SK-N-SH (cell line): ENCODE data around the gene AIFM3. TPM values are rescaled to one million over a fixed set of nuclear protein-coding genes. Genes with fewer than 3 reads are reported as not detected.

Experiments
- CTCF ChIA-PET: fragments of 300-600, 350-600 bp; formaldehyde crosslinking; extraction: SDS; loops from one replicate; lab custom pipeline; 2021; lab: Yijun Ruan, JAX
- POLR2A ChIA-PET: fragments of 350-600 bp; sonication (Branson Sonifier 250); formaldehyde crosslinking; extraction: SDS; loops from one replicate; lab custom pipeline; 2020; ENCODE audit warnings: antibody characterized with exemption, inconsistent platforms; lab: Yijun Ruan, JAX
- DNase-seq: peaks from one replicate; pipeline ENCODE4 v3.0.0; 2012
- H2AFZ ChIP-seq: fragments of 200-600 bp; sonication (generic); 2 replicates; pipeline ENCODE4 v1.8.1; 2016; ENCODE audit warnings: antibody characterized with exemption, mild to moderate bottlenecking, low read depth
- H3F3A ChIP-seq: fragments of 200-600 bp; sonication (generic); replicated peaks from 2 replicates; pipeline ENCODE3; 2016; ENCODE audit warnings: antibody characterized with exemption, mild to moderate bottlenecking; ENCODE audit not compliant: insufficient read depth
- H3K27ac ChIP-seq, 2 experiments: fragments of 200-500 bp in 1 of 2; fragments of 200-600 bp in 1 of 2; sonication (Bioruptor generic) in 1 of 2; sonication (generic), shearing (Covaris generic) in 1 of 2; 2 replicates each; pipeline versions ENCODE4 v1.5.1 to v1.6.1; 2014 to 2016; ENCODE audit warnings: low read depth in 2 of 2, inconsistent platforms in 1 of 2, low read length in 1 of 2, mild to moderate bottlenecking in 1 of 2, mixed read lengths in 1 of 2
- H3K27me3 ChIP-seq: fragments of 200-600 bp; sonication (generic), shearing (Covaris generic); 2 replicates; pipeline ENCODE4 v1.6.1; 2016; ENCODE audit warnings: mixed run types; ENCODE audit not compliant: insufficient read depth
- H3K36me3 ChIP-seq, 2 experiments: fragments of 200-500 bp in 1 of 2; fragments of 200-600 bp in 1 of 2; sonication (Bioruptor generic) in 1 of 2; sonication (generic) in 1 of 2; replicated peaks in 1 of 2; 2 replicates each; pipeline versions ENCODE3 to v1.5.1; 2014 to 2016; ENCODE audit warnings: low read length in 1 of 2, mild to moderate bottlenecking in 1 of 2; ENCODE audit not compliant: insufficient read depth in 2 of 2, control insufficient read depth in 1 of 2
- H3K4me1 ChIP-seq, 2 experiments: fragments of 200-500 bp in 1 of 2; fragments of 200-600 bp in 1 of 2; sonication (Bioruptor generic) in 1 of 2; sonication (generic), shearing (Covaris generic) in 1 of 2; 2 replicates each; pipeline versions ENCODE4 v1.5.1 to v1.6.1; 2014 to 2016; ENCODE audit warnings: low read depth in 1 of 2, low read length in 1 of 2, mixed run types in 1 of 2; ENCODE audit not compliant: insufficient read depth in 2 of 2, control insufficient read depth in 1 of 2
- H3K4me2 ChIP-seq: fragments of 200-600 bp; sonication (generic), shearing (Covaris generic); 2 replicates; pipeline ENCODE4 v1.6.1; 2017; ENCODE audit warnings: mixed run types
- H3K4me3 ChIP-seq, 2 experiments: fragments of 200-500 bp in 1 of 2; fragments of 200-600 bp in 1 of 2; sonication (Bioruptor generic) in 1 of 2; sonication (generic), shearing (Covaris generic) in 1 of 2; 2 replicates each; pipeline versions ENCODE4 v1.5.1 to v1.8.1; 2014 to 2016; ENCODE audit warnings: low read depth in 2 of 2, inconsistent platforms in 1 of 2, low read length in 1 of 2, mild to moderate bottlenecking in 1 of 2, mixed read lengths in 1 of 2, moderate library complexity in 1 of 2
- H3K79me2 ChIP-seq: fragments of 200-600 bp; sonication (generic); 2 replicates; pipeline ENCODE4 v1.8.1; 2017; ENCODE audit warnings: mild to moderate bottlenecking; ENCODE audit not compliant: insufficient read depth
- H3K9ac ChIP-seq: fragments of 200-600 bp; sonication (generic); 2 replicates; pipeline ENCODE4 v1.6.1; 2017; ENCODE audit warnings: mixed run types
- H3K9me2 ChIP-seq: fragments of 200-600 bp; sonication (generic); 2 replicates; pipeline ENCODE4 v1.6.1; 2017; ENCODE audit warnings: mixed run types
- H3K9me3 ChIP-seq: fragments of 200-600 bp; sonication (generic); 2 replicates; pipeline ENCODE4 v1.6.1; 2017; ENCODE audit warnings: mixed run types, mild to moderate bottlenecking, moderate library complexity
- H4K20me1 ChIP-seq: fragments of 200-600 bp; sonication (generic); 2 replicates; pipeline ENCODE4 v1.6.1; 2017; ENCODE audit warnings: mild to moderate bottlenecking, mixed run types; ENCODE audit not compliant: insufficient read depth
- CTCF ChIP-seq: fragments of 200-600 bp; sonication (generic); IDR thresholded peaks from 2 replicates; pipeline ENCODE4 v1.6.1; 2017; ENCODE audit warnings: antibody characterized with exemption, mild to moderate bottlenecking, moderate library complexity
- EP300 ChIP-seq, 2 experiments: IDR thresholded peaks; 2 replicates each; pipeline versions ENCODE4 v1.4.0 to v1.6.1; 2012; ENCODE audit warnings: borderline replicate concordance in 1 of 2, low read depth in 1 of 2, low read length in 1 of 2
- EZH2phosphoT487 ChIP-seq: fragments of 200-600 bp; sonication (generic); IDR thresholded peaks from 2 replicates; pipeline ENCODE4 v1.6.1; 2017; ENCODE audit warnings: low read depth, mixed run types, mild to moderate bottlenecking, antibody characterized with exemption, moderate library complexity, borderline replicate concordance
- GABPA ChIP-seq: IDR thresholded peaks from 2 replicates; pipeline ENCODE4 v1.4.0; 2012; ENCODE audit warnings: low read depth, mild to moderate bottlenecking
- GATA2 ChIP-seq: sonication (generic); formaldehyde crosslinking; IDR thresholded peaks from 2 replicates; pipeline ENCODE4 v1.5.0; 2020; ENCODE audit warnings: mild to moderate bottlenecking, missing genetic modification reagents
- MAX ChIP-seq: IDR thresholded peaks from 2 replicates; pipeline ENCODE4 v1.4.0; 2012; ENCODE audit warnings: low read depth
- MEF2A ChIP-seq: IDR thresholded peaks from 2 replicates; pipeline ENCODE4 v1.4.0; 2012; ENCODE audit warnings: low read depth, borderline replicate concordance
- NRF1 ChIP-seq: IDR thresholded peaks from 2 replicates; pipeline ENCODE4 v1.6.1; 2012; ENCODE audit warnings: low read depth, mild to moderate bottlenecking, low read length
- POLR2AphosphoS5 ChIP-seq: IDR thresholded peaks from 2 replicates; pipeline ENCODE4 v1.6.1; 2012; ENCODE audit warnings: low read depth, low read length
- REST ChIP-seq: IDR thresholded peaks from 2 replicates; pipeline ENCODE4 v1.6.1; 2012; ENCODE audit warnings: mild to moderate bottlenecking, low read depth, low read length, moderate library complexity
- TAF1 ChIP-seq: IDR thresholded peaks from 2 replicates; pipeline ENCODE4 v1.6.1; 2012; ENCODE audit warnings: low read depth, mild to moderate bottlenecking, low read length, moderate library complexity, borderline replicate concordance
- TEAD4 ChIP-seq: IDR thresholded peaks from 2 replicates; pipeline ENCODE4 v1.4.0; 2012; ENCODE audit warnings: mild to moderate bottlenecking, borderline replicate concordance; ENCODE audit not compliant: insufficient read depth
- USF2 ChIP-seq: fragments of 150-350 bp; IDR thresholded peaks from 2 replicates; pipeline ENCODE4 v1.6.1; 2017; ENCODE audit warnings: antibody characterized with exemption, low read length, low read depth, borderline replicate concordance
- YY1 ChIP-seq: IDR thresholded peaks from 2 replicates; pipeline ENCODE4 v1.4.0; 2012; ENCODE audit warnings: low read depth, mild to moderate bottlenecking
- ZBTB33 ChIP-seq: IDR thresholded peaks from 2 replicates; pipeline ENCODE4 v1.4.0; 2012; ENCODE audit warnings: low read depth, borderline replicate concordance
- WGBS: methylation state at CpG from one replicate; pipeline ENCODE4 v1.1.6; 2017; ENCODE audit warnings: low lambda C conversion rate; 5-methylcytosine and 5-hydroxymethylcytosine counted together
- polyA plus RNA-seq, 3 experiments: library from polyadenylated mRNA; depleted of rRNA; stranded (reverse); fragments of >200 nt; gene quantifications; 2 replicates each; pipeline ENCODE4 v1.2.3, GENCODE V29; 2012

AIFM3 gene
- polyA plus RNA-seq, 1 of the 3 experiments (the other 2 are of a cell fraction) = 1.7 TPM

- H4K20me1 ChIP-seq = no peaks in the 10 kb centered on the region
- no peak overlapping the region for H2AFZ ChIP-seq
- no peak overlapping the region for H3K27ac ChIP-seq
- no peaks in the 10 kb centered on the region for H3F3A ChIP-seq
- peak; percentile 25 for DNase-seq
- no peaks in the 10 kb centered on the region for H3K27me3 ChIP-seq
- no peak overlapping the region for H3K9ac ChIP-seq
- no peaks in the 10 kb centered on the region for H3K9me3 ChIP-seq
- H3K79me2 ChIP-seq = no peaks in the 10 kb centered on the region
- ChIA-PET POLR2A (interaction anchor here (0.6 to 1.1 kb wide), 3 partner anchors 14 to 47 kb away, joined by 3 to 5 read pairs (median 3); partner anchors contain the start of genes LZTR1 and THAP7), CTCF (interaction anchor here (0.8 to 2.5 kb wide), 6 partner anchors 11 to 134 kb away, joined by 3 to 11 read pairs (median 4); partner anchors contain the start of gene LZTR1)
- H3K4me1 ChIP-seq = peaks cover 0 to 24% of the 10 kb centered on the region in 2 experiments; a peak in 1 of 4 replicates
- 95% methylated on average over 6 of the region's 7 CpGs for WGBS
- no peak overlapping the region for H3K4me2 ChIP-seq
- H3K36me3 ChIP-seq = no peaks in the 10 kb centered on the region
- TF ChIP-seq TEAD4 (no peak), POLR2AphosphoS5 (no peak), USF2 (no peak), EZH2phosphoT487 (no peak), EP300 (IDR thresholded peaks at IDR 0.05; ENCODE audit: borderline replicate concordance in 1 of 2, low read depth in 1 of 2, low read length in 1 of 2) (no peak), YY1 (no peak), GATA2 (CRISPR knock-in tag) (no peak), GABPA (no peak), MEF2A (no peak), ZBTB33 (no peak), CTCF (no peak), NRF1 (no peak), TAF1 (no peak), MAX (no peak), REST (no peak)
- no peak overlapping the region for H3K4me3 ChIP-seq
- no peaks in the 10 kb centered on the region for H3K9me2 ChIP-seq
Measured at GRCh38 chr22:20968281-20968977, 1.4 kb downstream of the AIFM3 start.
